ENCODE measurements around the gene GRPEL1.
"Not testable (repeated sequence)": the region's sequence is repeated elsewhere in the genome, so short reads cannot be mapped to it uniquely, and the experiment has no call there.

Gene GRPEL1

DNA sequence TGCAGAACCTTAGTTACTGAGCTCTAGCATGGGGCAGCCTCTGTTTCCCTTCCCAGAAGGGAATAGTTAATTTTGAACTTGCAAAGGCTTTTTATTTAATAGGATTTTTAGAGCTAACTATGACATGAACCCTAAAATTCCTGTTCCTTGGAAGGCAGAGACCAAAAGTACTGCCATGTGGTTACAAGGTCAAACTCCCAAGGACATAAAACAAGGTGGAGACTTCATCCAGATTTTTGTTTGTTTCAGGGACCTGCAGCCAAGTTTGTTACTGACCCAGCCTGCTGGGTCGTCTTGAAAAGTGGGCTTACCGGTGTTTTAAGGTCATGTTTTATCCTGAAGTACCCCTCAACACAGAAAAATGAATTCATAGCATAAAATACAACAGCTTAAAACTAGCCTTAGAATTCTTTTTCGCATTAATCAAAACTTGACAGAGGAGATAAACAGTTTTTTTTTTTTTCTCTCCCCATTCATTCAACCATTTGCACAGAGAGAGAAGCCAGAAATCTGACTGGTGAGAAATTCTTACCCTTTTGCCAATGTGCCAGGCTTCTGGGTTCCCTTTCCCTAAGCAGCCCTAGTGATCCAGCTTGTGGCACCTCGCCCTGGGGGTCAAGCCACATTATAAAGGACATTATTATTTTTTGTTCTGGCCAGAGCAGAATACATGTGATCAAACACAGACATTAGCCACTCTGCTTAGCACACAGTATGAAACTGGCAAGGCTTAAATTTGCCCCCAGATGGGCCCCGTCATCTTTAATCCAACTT lies 21.5 kb upstream of the GRPEL1 start:
- DNase-seq, result no peak

DNA sequence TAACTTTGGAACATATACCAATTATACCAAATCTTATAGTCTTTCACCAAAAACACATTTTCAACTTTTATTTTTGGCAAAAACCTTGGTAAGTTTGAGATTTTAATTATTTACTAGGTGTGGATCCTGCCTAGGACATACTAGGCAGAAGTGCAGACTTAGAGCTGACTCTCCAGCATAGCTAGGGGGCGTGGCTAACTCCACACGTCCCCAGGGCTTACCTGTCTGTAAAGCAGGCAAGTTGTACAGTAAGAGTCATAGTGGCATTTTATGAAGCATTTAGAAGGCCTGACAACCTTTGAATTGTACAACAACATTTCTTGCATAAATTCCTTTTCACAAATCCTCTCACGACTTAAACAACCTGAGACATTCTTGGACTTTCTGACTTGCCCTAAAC lies 19.2 kb upstream of the GRPEL1 start:
- DNase-seq, result no peak

DNA sequence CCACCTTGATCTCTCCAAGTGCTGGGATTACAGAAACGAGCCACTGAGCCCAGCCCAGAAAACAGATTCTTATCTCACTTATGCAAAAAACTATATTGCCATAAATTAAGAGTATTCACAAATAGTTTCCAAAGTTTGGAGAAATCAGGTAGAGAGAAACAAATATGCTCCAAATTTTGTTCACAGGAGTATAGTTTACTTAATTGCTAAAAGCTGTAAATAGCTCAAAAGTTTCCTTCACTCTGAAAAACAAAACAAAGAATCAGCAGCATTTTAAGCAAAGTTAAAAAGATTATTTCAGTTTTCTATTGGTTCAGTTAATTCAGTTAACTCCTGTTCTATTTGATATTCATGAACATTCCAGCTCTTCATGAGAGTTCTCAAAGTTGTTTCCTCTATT lies 18.5 kb upstream of the GRPEL1 start:
- no peak for DNase-seq

DNA sequence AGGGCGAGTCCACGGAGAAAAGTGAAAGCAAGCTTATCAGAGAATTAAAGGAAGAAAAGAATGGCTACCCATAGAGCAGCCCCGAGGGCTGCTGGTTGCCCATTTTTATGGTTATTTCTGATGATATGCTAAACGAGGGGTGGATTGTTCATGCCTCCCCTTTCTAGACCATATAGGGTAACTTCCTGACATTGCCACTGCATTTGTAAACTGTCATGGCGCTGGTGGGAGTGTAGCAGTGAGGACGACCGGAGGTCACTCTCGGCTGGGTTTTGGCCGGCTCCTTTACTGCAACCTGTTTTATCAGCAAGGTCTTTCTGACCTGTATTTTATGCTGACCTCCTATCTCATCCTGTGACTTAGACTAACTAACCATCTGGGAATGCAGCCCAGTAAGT lies 16.7 kb upstream of the GRPEL1 start:
- DNase-seq, result not testable (repeated sequence)

DNA sequence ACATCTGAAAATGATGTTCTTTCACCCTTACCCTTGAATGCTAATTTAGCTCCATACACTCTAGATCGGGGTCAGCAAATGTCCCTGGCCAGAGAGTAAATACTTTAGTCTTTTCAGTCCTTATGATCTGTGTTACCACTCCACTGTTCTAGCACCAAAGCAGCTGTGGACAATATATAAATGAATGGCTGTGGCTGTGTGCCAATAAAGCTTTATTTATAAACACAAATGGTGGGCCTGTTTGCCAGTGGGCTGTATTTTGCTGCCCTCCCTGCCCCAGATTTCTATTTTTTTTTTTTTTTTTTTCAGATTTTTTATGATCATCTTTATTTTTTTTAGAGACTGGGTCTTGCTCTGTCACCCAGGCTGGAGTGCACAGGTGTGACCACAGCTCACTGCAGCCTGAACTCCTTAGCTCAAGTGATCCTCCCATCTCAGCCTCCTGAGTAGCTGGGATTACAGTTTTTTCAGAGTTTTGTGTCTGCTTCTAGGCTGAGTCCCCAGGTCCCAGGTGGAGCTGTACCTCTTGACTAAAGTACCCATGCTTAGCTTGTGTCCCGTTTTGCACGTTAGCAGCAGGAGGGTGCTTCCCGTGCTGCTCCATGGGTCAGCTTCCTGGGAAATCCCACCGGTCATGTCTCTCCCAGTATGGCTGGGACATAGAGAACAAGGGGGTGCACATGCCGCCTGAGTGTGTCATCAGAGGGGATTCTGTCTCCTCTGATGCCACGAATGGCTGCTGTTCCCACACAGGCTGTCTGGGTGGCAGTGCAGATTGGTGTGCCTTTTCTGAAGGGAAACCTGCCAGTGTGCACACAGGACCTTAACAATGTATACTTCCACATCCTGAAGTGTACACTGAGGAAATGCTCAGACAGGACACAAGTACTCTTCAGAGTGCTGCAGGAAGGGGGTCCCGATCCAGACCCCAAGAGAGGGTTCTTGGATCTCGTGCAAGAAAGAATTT lies 16.0 kb upstream of the GRPEL1 start:
- no peak for DNase-seq

DNA sequence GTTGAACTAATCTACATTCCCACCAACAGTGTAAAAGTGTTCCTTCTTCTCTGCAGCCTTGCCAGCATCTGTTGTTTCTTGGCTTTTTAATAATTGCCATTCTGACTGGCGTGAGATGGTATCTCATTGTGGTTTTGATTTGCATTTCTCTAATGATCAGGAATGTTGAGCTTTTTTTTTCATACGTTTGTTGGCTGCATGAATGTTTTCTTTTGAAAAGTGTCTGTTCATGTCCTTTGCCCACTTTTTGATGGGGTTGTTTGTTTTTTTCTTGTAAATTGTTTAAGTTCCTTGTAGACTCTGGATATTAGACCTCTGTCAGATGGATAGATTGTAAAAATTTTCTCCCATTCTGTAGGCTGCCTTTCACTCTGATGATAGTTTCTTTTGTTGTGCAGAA lies 12.0 kb upstream of the GRPEL1 start:
- DNase-seq, result not testable (repeated sequence)

DNA sequence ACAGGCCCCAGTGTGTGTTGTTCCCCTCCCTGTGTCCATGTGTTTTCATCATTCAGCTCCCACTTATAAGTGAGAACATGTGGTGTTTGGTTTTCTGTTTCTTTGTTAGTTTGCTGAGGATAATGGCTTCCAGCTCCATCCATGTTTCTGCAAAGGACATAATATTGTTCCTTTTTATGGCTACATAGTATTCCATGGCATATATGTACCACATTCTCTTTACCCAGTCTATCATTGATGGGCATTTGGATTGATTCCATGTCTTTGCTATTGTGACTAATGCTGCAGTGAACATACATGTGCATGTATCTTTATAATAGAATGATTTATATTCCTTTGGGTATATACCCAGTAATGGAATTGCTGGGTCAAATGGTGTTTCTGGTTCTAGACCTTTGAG lies 11.6 kb upstream of the GRPEL1 start:
- not testable (repeated sequence) for DNase-seq

DNA sequence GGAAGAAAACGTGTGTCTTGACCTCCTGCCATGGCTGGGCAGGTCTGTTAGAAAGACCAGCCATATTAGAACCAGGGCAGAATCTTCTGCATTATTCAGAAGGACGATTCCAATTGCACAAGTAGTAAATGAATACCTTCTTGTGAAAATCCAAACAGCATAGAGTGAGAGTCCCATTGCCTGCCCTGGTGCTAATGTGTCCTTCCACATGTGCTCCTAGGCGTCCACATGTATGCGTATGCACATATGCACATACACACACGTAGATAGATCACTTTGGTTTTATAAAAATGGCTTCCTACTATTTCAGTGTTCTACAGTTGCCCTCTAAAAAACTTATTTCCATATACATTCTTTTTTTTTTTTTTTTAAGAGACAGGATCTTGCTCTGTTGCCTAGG lies 10.2 kb upstream of the GRPEL1 start:
- DNase-seq, result no peak

DNA sequence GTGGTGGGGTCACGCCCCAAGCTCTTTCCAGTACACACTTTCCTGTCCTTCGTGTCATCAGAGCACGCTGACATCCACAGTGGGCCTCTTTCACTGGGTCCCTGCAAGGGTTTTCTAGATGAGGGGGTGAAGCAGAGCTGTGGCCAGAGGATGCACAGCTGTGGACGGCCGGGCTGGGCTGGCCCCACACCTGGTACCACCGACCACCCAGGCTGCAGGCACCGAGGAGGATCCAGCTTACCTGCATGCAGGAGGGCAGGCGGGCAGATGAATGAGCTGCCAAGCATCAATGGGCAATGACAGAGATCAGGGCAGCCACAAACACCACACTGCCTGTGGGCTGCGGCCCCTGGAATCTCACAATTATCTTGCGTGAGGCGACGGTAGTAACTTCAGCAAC lies 9.5 kb upstream of the GRPEL1 start:
- no peak for DNase-seq

DNA sequence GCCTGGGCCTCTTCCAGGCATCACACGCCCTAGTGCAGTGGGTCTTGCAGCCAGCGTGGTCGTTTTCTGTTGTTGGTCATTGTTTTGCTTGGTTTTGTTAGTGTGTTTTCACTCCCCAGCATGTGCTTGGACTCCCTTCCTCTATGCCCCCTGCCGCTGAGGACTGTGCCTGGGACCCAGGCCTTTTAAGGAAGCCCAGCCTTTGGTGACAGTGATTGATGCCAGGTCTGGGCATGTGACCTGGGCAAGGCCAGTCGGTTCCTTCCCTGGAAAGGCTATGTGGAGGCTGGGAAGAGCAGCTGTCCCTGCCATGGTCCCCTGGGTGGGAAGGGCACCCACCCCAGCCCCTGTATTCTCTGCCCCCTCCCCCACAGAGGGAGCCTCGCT lies 8.8 kb upstream of the GRPEL1 start:
- no peak for DNase-seq

DNA sequence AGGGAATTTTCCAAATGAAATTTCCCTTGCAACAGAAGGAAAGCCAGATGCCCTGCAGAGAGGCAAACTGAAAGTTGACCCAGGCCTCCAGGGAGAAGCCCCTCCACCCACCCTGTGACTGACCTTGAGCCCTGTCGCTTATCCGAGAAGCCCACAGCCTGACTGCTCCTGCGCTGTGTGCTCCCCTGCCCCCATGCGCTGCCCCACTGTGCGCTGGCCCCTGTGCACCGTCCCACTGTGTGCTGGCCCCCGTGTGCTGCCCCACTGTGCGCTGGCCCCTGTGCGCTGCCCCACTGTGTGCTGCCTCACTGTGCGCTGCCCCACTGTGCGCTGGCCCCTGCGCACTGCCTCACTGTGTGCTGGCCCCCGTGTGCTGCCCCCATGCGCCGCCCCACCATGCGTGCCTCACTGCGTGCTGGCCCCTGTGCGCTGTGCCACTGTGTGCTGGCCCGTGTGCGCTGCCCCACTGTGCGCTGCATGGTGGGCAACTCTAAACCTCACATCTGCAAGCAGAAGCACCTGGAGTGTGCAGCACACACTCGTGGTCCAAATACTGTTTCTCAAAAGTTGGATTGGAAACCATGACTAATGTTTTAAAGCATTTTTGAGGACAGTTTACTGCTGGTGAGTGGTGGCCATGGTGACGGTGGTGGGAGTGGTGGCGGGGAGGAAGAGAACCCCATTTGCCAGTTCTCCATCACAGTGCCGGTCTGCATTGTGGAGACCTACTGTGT lies 8.3 kb upstream of the GRPEL1 start:
- DNase-seq, result no peak

DNA sequence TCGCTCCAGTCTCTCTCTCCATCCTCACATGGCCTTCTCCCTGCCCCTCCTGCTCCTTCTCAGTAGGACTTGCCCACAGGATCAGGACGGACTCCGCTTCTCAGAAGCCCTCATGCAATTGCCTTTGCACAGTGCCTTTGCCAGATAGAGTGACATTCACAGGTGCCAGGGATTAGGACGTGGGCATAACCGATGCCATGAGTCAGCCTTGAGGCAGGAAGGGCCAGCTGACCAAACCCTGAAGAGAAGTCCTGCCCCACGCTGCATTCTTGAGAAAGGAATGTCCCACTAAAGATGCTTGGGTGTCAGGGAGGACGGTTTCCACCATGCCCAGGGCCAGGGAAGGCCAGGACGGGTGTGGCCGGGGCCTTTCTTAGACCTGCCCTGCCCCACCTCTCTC lies 6.6 kb upstream of the GRPEL1 start:
- DNase-seq, result no peak

DNA sequence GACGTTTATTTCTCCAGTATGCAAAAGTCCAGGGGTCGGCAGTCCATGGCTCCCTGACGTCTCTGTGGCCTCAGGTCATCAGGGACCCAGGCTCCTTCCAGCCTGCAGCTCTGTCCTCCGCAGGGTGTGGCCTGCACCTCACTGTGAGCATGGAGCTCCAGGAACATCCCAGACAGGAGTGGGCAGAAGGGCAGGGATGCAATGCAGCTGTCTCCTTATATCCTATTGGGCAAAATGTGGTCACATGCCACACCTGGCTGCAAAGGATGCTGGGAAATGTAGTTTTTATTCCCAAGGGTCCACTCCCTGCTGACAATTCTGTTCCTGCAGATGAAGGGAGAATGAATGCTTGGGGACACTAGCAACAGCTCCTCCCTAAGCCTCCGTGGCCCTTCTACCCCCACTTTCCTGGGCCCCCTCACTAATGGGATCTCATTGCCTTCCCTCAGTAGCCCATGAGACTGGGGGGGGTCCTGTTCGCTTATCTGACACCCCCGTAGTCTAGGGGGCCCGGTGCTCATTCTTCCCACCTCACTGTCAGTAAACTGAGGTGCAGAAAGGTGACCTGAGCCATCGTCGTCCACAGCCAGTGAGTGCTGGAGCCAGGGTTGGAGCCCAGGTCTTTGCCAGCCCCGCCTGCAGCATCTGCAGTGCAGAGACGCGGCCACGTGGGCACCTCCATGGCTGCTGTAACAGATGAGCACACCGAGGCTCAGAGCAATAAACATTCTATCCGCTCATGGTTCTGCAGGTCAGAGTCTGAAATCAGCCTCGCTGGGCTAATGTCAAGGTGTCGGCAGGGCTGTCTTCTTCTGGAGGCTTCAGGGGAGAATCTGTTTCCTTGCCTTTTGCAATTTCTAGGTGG lies 5.9 kb upstream of the GRPEL1 start:
- peak; percentile 25 for DNase-seq

DNA sequence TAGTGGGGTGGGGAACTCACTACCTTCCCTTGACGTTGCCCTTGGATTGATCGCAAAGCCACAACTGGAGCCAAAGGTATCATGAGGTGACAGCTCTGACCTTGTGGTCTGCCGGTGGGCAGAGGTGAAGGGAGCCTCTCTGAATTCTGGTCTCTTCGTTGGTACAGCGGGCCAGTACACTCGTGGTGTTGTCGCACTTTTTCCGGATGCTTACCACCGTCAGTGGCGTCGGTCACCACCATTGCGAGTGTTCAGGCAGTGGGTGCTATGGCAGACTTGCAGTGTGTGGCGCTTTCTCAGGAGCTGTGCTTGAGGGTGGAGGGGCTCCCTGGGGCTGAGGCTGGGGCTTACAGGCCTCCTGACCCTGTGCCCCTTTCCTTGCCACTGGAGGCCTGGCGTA lies 5.2 kb upstream of the GRPEL1 start:
- DNase-seq, result no peak

DNA sequence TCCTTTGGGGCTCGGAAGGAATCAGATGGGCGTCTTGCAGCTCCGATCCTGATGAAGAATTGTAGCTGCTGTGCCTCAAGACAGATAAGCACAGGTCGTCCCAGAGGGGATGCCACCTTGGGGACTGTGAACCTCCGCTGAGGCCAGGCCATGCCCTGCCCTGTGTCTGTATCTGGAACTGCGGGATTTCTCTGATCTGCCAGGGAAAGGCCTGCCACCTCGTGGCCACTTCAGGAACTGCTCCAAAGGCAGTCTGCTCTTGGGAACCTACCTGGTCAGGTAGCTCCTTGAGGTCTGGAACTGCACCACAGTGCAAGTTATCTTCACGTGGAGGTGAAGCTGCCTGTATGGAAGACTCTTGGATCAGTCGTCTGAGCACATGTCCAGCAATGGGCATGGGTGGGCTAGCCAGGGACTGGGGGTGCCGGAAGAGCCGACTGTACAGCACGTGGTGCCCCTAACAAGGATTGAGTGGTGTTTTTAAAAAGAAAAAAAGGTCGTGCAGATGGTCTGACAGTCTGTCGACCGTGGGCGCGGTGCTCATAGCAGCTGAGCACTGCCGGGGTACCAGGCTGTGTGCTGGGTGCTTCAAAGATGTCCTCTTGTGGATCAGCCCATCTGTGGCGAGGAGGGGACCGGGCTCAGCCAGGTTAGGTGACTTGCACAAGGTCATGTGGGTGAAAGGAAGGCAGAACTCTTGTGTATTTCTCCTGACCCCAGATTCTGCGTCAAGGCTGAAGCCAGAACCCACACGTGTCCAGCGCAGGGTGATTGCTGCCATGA lies 3.1 kb upstream of the GRPEL1 start:
- DNase-seq, result peak; percentile 60

DNA sequence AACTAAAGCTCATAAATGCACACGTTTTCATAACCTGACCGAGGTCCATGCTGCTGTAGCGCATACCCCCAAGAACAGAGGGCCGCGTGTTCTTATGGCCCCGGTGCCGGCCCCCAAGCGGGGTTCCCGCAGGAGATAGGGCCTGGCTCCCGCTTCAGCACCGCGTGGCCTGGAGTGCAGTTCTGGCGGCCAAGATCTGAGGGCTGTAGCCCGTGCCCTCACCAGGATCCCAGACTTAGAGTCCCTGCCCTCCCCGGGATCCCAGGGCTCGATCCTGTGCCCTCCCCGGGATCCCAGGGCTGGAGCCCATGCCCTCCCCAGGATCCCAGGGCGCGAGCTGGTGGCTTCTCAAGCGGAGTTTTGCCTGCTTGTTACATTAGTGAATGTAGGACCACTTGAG lies 1.0 kb upstream of the GRPEL1 start:
- DNase-seq, result no peak

DNA sequence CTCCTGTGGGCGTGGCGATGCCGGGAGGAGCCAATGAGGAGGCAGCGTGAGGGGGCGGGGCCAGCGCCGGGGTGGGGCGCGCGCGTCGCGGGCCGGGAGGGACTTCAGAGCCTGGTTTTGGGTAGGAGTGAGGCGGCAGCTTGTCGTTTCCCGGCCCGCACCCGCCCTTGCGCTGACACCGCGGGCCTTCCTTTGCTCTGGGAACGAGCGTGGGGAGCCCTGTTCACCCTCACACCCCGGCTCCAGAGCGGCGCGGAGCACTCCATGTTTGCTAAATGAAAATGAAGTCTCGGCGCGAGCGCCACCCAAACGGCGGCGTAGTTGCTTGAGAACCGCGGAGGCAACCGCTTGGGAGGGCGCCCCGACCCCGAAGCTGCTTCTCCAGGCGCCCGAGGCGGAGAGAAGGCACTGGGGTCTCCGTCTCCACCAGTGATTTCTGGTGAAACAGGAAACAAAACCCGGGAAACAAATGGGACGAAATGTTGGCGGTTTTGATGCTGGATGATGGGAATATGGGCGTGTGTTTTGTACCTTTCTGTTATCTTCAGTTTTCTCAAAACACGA lies 497 bp upstream of the GRPEL1 start:
- no peak for DNase-seq

DNA sequence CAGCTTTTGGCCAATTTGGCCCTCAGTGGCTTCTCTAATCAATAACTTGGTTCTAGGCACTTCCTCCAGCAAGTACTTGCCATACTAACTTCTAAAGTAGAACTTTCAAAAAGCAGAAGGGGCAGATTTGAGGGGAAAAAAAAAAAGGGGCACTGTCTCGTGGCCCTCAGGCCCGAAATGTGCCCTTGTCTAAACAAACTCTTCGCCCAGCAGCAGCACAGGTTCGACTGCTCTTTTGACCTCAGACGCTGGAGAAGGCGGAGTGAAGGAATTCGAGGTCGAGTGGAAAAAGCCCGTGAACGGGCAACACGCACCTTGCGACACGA lies 775 bp downstream of the GRPEL1 start:
- DNase-seq, result no peak

DNA sequence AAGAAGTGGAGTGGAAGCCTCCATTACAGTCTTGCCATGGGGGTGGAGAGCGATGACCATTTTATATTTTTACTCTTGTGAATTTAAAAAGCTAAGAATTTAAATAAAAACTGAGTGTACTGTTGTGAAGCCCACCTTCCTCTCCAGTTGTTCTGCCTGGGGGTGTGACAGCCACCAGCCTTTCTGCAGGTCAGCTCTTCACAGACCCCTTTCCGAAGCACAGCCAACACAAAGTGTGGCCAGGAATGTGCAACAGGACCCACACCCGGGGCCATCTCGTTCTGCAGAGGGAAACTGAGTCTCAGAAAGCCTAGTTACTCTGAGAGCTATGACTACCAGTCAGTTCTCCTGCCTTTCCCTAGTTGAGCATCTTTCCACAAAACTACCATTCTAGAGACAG lies 1.4 kb downstream of the GRPEL1 start:
- DNase-seq, result no peak

DNA sequence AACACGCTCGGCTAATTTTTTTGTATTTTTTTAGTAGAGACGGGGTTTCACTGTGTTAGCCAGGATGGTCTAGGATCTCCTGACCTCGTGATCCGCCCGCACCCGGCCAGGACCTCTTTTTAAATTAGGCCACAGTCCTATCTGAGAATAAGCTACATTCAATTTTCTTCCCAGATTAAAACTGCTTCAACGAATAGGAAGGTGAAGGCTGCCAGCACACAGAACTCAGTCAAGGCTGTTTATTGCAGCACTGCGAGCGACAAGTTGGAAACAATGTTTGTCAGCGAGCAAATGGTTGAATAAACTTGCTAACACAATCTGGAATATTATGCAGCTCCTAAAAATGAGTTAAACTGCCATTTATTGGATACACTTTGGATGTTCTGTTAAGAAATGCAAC lies 1.9 kb downstream of the GRPEL1 start:
- DNase-seq, result no peak

DNA sequence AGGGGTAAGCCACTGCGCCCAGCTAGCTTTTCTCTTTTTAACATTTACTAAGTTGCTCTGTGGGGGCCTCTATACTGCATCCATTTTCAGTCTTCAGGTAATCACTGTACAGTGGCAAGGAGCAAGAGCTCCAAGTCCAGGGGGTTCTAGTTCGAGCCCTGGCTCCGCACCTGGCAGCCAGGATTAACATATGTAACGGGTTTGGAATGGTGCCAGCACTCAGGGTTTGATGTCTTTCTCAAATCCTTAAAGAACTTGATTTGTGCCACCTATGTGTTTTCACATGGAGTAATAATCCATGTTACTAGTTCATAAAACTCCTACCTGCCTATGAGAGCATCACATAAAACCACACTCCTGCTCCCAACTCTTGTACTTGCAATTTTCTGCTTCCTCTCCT lies 4.5 kb downstream of the GRPEL1 start:
- DNase-seq, result no peak

DNA sequence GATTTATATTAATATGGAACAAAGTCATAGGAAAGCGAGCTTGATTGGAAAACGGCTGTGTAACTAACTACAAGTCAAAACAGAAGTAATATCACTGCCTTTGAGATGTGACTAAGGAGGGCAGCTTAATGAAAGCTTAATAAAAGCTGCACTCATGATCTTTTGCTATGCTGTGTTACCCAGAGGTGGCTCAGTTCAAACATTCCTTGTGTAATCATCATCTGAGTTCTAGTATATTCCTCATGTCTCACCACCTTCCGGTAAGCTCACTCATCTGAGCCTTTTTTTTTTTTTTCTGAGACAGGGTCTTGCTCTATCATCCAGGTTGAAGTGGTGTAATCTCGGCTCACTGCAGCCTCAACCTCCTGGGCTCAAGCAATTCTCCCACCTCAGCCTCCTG lies 5.0 kb downstream of the GRPEL1 start:
- no peak for DNase-seq
